ENCODE data around the gene EMILIN2. TPM values are rescaled to one million over a fixed set of nuclear protein-coding genes. Genes with fewer than 3 reads are reported as not detected.

Gene EMILIN2
- total and polyA plus RNA-seq, 2 donors (not counting 3 experiments of a cell fraction or from before 2014, with no cell fraction given) = 9.4 to 13.4 TPM

GRCh38 chr18:2823202-2823601 is 23.6 kb upstream of the EMILIN2 start:
- no TSS peak for BruUV-seq (replicated peaks)
- Histone ChIP-seq H3K9ac (replicated peaks; ENCODE audit: extremely low read depth, insufficient read depth, low read length) (no peak overlapping the region), H3K27me3 (ENCODE audit: control insufficient read depth in 2 of 2, insufficient read depth in 2 of 2, low read length in 2 of 2) (peaks cover 0 to 3% of the 10 kb centered on the region in 2 experiments), H3K9me3 (replicated peaks; ENCODE audit: control insufficient read depth, insufficient read depth, low read length) (no peaks in the 10 kb centered on the region), H3K4me2 (ENCODE audit: insufficient read depth, low read length) (no peak overlapping the region), H2AFZ (ENCODE audit: low read depth, low read length) (no peak overlapping the region), H3K9me1 (replicated peaks; ENCODE audit: control insufficient read depth, extremely low read depth, insufficient read depth, low read length) (no peaks in the 10 kb centered on the region), H3K4me1 (ENCODE audit: control insufficient read depth, extremely low read depth, insufficient read depth, low read length) (no peaks in the 10 kb centered on the region), H3K27ac (ENCODE audit: insufficient read depth, low read depth, low read length) (no peak overlapping the region), H3K79me2 (ENCODE audit: control insufficient read depth, insufficient read depth, low read length) (no peaks in the 10 kb centered on the region), H3K4me3 (replicated peaks in 1 of 3; ENCODE audit: insufficient read depth in 1 of 3, low read depth in 1 of 3, low read length in 3 of 3) (no peak overlapping the region), H4K20me1 (replicated peaks; ENCODE audit: control insufficient read depth, extremely low read depth, insufficient read depth, low read length) (no peaks in the 10 kb centered on the region), H3K36me3 (ENCODE audit: control insufficient read depth in 2 of 2, extremely low read depth in 1 of 2, insufficient read depth in 2 of 2, low read length in 2 of 2) (no peaks in the 10 kb centered on the region)
- TF ChIP-seq MAX (IDR thresholded peaks at IDR 0.05; ENCODE audit: insufficient read depth, insufficient read length) = no peak
- TF ChIP-seq EZH2 (IDR thresholded peaks at IDR 0.05; ENCODE audit: borderline replicate concordance, low read depth, low read length, severe bottlenecking) = no peak
- TF ChIP-seq POLR2AphosphoS5 (IDR thresholded peaks at IDR 0.05; ENCODE audit: insufficient read depth, low read depth, low read length) = no peak
- no peak for TF ChIP-seq POLR2A (IDR thresholded peaks at IDR 0.05; ENCODE audit: low read depth, low read length)
- TF ChIP-seq FOS (IDR thresholded peaks at IDR 0.05; ENCODE audit: borderline replicate concordance, insufficient read depth, low read length) = no peak
- no peak for TF ChIP-seq CTCF (IDR thresholded peaks at IDR 0.05; ENCODE audit: extremely low read depth in 1 of 2, insufficient read depth in 1 of 2, low read depth in 1 of 2, low read length in 2 of 2)
- TF ChIP-seq JUN (IDR thresholded peaks at IDR 0.05; ENCODE audit: borderline replicate concordance, insufficient read depth, insufficient read length, low read depth) = no peak
- no peak for TF ChIP-seq MYC (IDR thresholded peaks at IDR 0.05; ENCODE audit: low read depth, low read length)
- TF ChIP-seq GATA2 (IDR thresholded peaks at IDR 0.05; ENCODE audit: insufficient read depth, insufficient read length, low read depth, low read length) = no peak
- CTCF ChIA-PET = no interaction called here
- dilution Hi-C loops (cut with MboI; ENCODE audit: extremely low pct_ligation_motif_present, low sequenced_read_pairs) (no loop called here), intact Hi-C loops (cut with micrococcal nuclease) (no loop called here)
- FAIRE-seq (no peak), DNase-seq (ENCODE audit: low read depth, low spot score) (no peak)
- POLR2A ChIA-PET = no interaction called here
